Lung (tissue), 12 donors: ENCODE measurements around the gene HAAO. TPM values are rescaled to one million over a fixed set of nuclear protein-coding genes. Genes with fewer than 3 reads are reported as not detected.
A peak's percentile ranks its signal among the peaks of the same experiment; 100 is the strongest.

Experiments used
- ATAC-seq: fragments of 200-7000 bp; cut with Tn5 transposase; one replicate; pipeline ENCODE4 v1.9.1; 2020; ENCODE audit warnings: moderate number of reproducible peaks; ENCODE audit not compliant: insufficient read depth, low FRiP score
- DNase-seq, 3 donors: peaks; one replicate each; pipeline ENCODE4 v3.0.0-alpha.2; 2013 to 2017
- H3K27ac ChIP-seq, 2 donors: one replicate each; pipeline ENCODE4 v1.5.1; 2013; ENCODE audit warnings: mild to moderate bottlenecking in 2 of 2, moderate library complexity in 2 of 2, control low read depth in 1 of 2, inconsistent platforms in 1 of 2, low read depth in 1 of 2, low read length in 1 of 2
- H3K27me3 ChIP-seq, 3 donors: one replicate each; pipeline ENCODE4 v1.5.1; 2013; ENCODE audit warnings: low read length in 2 of 3; ENCODE audit not compliant: control insufficient read depth in 3 of 3, insufficient read depth in 3 of 3
- H3K36me3 ChIP-seq, 4 donors: one replicate each; pipeline ENCODE4 v1.5.1; 2013; ENCODE audit warnings: low read length in 4 of 4, mild to moderate bottlenecking in 1 of 4, moderate library complexity in 1 of 4; ENCODE audit not compliant: control insufficient read depth in 4 of 4, insufficient read depth in 4 of 4
- H3K4me1 ChIP-seq, 5 donors: one replicate each; pipeline ENCODE4 v1.5.1; 2013; ENCODE audit warnings: low read length in 5 of 5, mild to moderate bottlenecking in 2 of 5, moderate library complexity in 1 of 5; ENCODE audit not compliant: control insufficient read depth in 5 of 5, insufficient read depth in 5 of 5
- H3K4me3 ChIP-seq: one replicate; pipeline ENCODE4 v1.5.1; 2013; ENCODE audit warnings: mild to moderate bottlenecking, control low read depth, moderate library complexity
- H3K9ac ChIP-seq, 2 donors: one replicate each; pipeline ENCODE4 v1.5.1; 2013; ENCODE audit warnings: low read length in 2 of 2, control low read depth in 1 of 2; ENCODE audit not compliant: insufficient read depth in 1 of 2
- H3K9me3 ChIP-seq, 4 donors: one replicate each; pipeline ENCODE4 v1.5.1; 2013; ENCODE audit warnings: low read length in 3 of 4, mild to moderate bottlenecking in 1 of 4, moderate library complexity in 1 of 4; ENCODE audit not compliant: control insufficient read depth in 4 of 4, insufficient read depth in 3 of 4
- CTCF ChIP-seq: IDR thresholded peaks from 2 replicates; pipeline ENCODE4 v1.5.1; 2012; ENCODE audit warnings: mild to moderate bottlenecking; ENCODE audit errors: control extremely low read depth, extremely low read depth
- WGBS, 2 donors: extraction: QIAGEN DNeasy Blood & Tissue Kit; methylation state at CpG; one replicate each; pipeline ENCODE4 v1.1.7; 2013; 5-methylcytosine and 5-hydroxymethylcytosine counted together
- polyA plus RNA-seq, 2 donors: library from polyadenylated mRNA; stranded (reverse); fragments of 200-250 nt; gene quantifications; one replicate each; pipeline ENCODE4 v1.2.1, GENCODE V29; 2013
- total RNA-seq, 2 donors: library from RNA; depleted of rRNA in 1 of 2; stranded (reverse); fragments of >200 nt in 1 of 2; gene quantifications; one replicate each; pipeline ENCODE4 v1.2.1, GENCODE V29; 2014 to 2021
- donor health status: control.
- donor health status: control.
- donor health status: Bipolar disorder and iron deficiency.
- donor health status: healthy.
- donor health status: DM: yes; HTN: yes; CAD: no.

The HAAO gene
- total and polyA plus RNA-seq, 4 donors: 3.7 to 13.0 (median 9.4) TPM

- DNase-seq: peak; percentile 87 to 90 (median 88)
- Histone ChIP-seq H3K9me3 (peaks cover 0 to 2% (median 0%) of the 10 kb centered on the region in 4 donors), H3K4me3 (peak overlapping the region; percentile 51), H3K9ac (peak overlapping the region; percentile 78 to 88), H3K27me3 (no peaks in the 10 kb centered on the region), H3K36me3 (no peaks in the 10 kb centered on the region), H3K4me1 (peaks cover 0 to 11% (median 4%) of the 10 kb centered on the region in 5 donors), H3K27ac (peak overlapping the region; percentile 98 to 100)
- ATAC-seq: no peak
- WGBS, 2 donors: 1 to 5% methylated on average over 51 of the region's 51 CpGs
- TF ChIP-seq CTCF: no peak
These were observed 18.8 kb upstream of the HAAO start for GRCh38 chr2:42810971-42811811.

DNA sequence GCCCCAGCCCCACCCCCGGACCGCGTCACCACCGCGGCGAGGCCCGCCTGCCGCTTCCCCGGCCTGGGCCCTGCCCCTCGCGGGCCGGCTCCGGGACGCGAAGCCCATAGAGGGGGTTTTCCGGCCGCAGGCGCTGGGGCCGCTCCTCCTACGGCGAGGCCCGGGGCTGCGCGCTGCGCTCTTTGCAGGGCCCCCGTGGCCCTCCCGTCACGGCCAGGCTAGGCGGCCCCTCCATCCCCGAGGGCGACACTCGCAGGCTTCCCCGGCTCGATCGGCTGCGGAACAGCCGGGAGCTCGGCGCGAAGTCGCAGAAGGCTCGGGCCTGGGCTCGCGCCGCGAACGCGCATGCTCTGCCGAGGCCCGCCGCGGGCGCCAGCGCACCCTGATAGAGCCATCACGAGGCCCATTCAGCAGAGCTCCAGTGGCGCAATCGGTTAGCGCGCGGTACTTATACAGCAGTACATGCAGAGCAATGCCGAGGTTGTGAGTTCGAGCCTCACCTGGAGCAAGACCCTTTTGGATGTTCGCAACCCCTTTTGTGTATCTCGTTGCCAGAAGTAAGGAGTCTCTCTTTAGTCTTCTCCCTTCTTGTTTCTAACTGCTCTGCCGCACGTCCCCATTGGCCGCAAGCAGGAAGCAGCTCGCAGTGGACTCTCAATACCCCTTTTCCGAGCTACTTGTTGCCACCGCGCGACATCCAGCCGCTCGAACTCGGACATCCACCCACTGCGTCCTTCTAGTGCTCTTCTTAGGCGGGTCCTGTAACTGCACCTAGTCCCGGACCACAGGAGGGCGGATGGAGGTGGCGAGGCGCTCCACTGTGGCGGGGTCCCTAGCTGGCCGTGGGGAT lies 18.0 kb upstream of the HAAO start:
- no peak for TF ChIP-seq CTCF
- no peaks in the 10 kb centered on the region for H3K36me3 ChIP-seq

GRCh38 chr2:42809819-42810120 lies 17.4 kb upstream of the HAAO start:
- Histone ChIP-seq H3K36me3 (no peaks in the 10 kb centered on the region), H3K27ac (peak overlapping the region; percentile 98 to 100), H3K4me1 (peaks cover 0 to 11% (median 4%) of the 10 kb centered on the region in 5 donors), H3K4me3 (peak overlapping the region; percentile 32), H3K27me3 (no peaks in the 10 kb centered on the region), H3K9ac (peak overlapping the region in 1 of 2 donors; percentile 89), H3K9me3 (peaks cover 0 to 2% (median 0%) of the 10 kb centered on the region in 4 donors)
- ATAC-seq: peak; percentile 53
- 0% methylated on average over 23 to 35 of the region's 35 CpGs for WGBS, 2 donors
- TF ChIP-seq CTCF: no peak
- peak; percentile 90 to 94 (median 94) for DNase-seq

More for the DNA sequence above, 18.0 kb upstream of the HAAO start:
- WGBS, 2 donors: 0% methylated on average over 83 of the region's 83 CpGs
- Histone ChIP-seq H3K27ac (peak overlapping the region; percentile 98 to 100), H3K9ac (peak overlapping the region; percentile 78 to 88), H3K4me1 (peaks cover 0 to 11% (median 4%) of the 10 kb centered on the region in 5 donors), H3K27me3 (no peaks in the 10 kb centered on the region), H3K9me3 (peaks cover 0 to 2% (median 0%) of the 10 kb centered on the region in 4 donors), H3K4me3 (peak overlapping the region; percentile 51)
- ATAC-seq: peak; percentile 88
- peak; percentile 97 to 99 (median 98) for DNase-seq
